ENCODE data around the gene KIF23. TPM values are rescaled to one million over a fixed set of nuclear protein-coding genes. Genes with fewer than 3 reads are reported as not detected.

KIF23 gene
- total RNA-seq, 1 donor from 2014 or later, result 1.5 TPM

GRCh38 chr15:69456208-69457166, 42.3 kb downstream of the KIF23 start:
- intact Hi-C loops (cut with DNase I), result no loop called here
- ATAC-seq (no peak), DNase-seq (ENCODE audit: missing footprints) (no peak)

- intact Hi-C loops (cut with DNase I), result no loop called here
- DNase-seq (ENCODE audit: missing footprints), result no peak
- ATAC-seq, result no peak
Measured at GRCh38 chr15:69457304-69458280, 43.4 kb downstream of the KIF23 start.

DNA sequence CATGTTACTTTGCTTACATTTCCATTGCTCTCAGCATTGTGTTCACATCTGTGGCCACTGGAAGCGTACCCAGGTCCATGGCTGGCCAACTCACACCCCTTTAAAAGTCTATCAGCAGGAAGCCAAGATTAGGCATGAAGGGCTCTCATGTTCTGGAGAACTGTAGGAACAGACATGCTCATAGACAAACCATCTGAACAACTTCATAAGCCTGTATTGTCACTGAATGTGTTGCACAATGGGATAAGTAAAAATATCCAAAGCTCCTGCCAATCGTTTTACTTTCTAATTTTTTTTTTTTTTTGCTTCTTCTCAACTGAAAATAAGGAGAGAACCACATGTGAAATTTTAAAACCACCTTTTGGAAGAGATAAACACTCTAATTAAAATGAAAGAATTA, 44.9 kb downstream of the KIF23 start:
- ATAC-seq (no peak), DNase-seq (ENCODE audit: missing footprints) (no peak)
- intact Hi-C loops (cut with DNase I), result no loop called here

- intact Hi-C loops (cut with DNase I), result no loop called here
Measured at GRCh38 chr15:69460481-69460880, 46.3 kb downstream of the KIF23 start.

DNA sequence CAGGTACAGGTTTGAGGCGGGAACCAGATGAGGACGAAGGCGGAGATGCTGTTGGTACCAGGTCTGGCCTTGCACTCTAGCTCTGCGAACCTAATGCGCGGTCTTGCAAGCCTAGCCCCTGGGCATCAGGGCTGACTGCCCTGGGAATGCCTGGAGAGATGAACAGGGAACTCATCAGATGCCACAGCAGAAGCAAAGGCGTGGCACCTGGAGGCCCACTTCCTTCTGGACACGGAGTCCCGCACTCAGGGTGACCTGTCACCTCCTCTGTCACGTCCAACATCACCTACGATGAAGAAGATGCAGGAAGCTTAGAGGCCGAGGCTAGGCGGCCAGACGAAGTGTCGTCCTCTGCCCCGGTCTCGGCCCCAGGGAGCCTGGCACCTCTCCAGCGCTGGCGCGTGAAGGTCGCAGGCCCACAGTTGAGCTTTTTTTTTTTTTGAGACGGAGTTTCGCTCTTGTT, 47.9 kb downstream of the KIF23 start:
- no peak for DNase-seq (ENCODE audit: missing footprints)
- peak; percentile 17 for ATAC-seq
- intact Hi-C loops (cut with DNase I), result no loop called here

More at GRCh38 chr15:69460481-69460880, 46.3 kb downstream of the KIF23 start:
- DNase-seq (ENCODE audit: missing footprints), result no peak
- no peak for ATAC-seq

DNA sequence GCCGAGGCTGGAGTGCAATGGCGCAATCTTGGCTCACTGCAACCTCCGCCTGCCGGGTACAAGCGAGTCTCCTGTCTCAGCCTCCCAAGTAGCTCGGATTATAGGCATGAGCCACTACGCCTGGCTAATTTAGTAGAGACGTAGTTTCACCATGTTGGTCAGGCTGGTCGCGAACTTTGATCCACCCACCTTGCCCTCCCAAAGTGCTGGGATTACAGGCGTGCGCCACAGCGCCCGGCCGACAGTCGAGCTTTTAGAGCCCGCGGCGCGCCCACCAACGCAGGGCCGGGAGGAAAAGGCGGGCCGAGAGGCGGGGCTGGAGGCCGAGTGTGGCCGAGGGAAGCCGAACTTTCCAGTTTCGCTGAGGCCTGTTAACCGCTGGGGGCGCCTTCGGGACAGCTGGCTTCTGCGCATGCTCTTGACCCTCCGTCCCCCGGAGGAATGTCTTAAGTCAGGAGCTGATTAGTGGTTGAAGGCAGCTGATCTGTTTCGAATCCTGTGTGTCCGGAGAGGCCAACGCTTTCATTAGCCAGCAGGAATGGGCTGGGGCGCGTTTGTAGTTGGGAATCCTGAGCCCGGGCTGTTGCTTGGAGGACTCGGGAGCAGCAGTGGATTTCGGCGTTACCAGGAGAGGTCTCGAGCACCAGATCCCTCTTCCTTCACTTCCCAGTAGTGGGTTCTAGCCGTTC, 48.5 kb downstream of the KIF23 start:
- DNase-seq (ENCODE audit: missing footprints) (peak; percentile 97), ATAC-seq (peak; percentile 97)
- intact Hi-C loops (cut with DNase I), result no loop called here

GRCh38 chr15:69463182-69463756, 49.1 kb downstream of the KIF23 start:
- ATAC-seq, result no peak
- DNase-seq (ENCODE audit: missing footprints), result no peak
- intact Hi-C loops (cut with DNase I), result no loop called here

GRCh38 chr15:69465253-69465652, 51.1 kb downstream of the KIF23 start:
- ATAC-seq, result no peak
- DNase-seq (ENCODE audit: missing footprints), result no peak
- intact Hi-C loops (cut with DNase I), result no loop called here

GRCh38 chr15:69466733-69467132, 52.6 kb downstream of the KIF23 start:
- ATAC-seq, result no peak
- intact Hi-C loops (cut with DNase I), result no loop called here
- DNase-seq (ENCODE audit: missing footprints), result no peak

DNA sequence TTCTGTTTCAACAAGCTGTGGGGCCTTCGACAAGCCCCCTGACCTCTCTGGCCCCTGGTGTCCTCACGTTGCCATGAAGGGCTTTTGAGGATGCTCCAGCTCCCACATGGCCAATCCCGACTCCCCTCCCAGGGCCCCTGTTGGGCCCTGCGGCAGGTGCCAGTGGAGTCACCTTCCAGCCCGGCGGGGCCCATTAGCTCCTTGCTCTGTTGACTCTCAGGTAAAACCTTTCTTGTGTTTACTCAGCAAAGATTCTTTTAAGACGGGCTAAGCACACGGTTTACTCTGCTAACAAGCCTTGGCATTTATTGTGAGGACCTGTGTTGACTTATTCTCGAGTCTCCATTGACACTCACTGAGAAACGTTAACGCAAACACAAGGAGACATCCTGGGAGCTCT, 53.5 kb downstream of the KIF23 start:
- intact Hi-C loops (cut with DNase I), result no loop called here
- ATAC-seq (no peak), DNase-seq (ENCODE audit: missing footprints) (no peak)

DNA sequence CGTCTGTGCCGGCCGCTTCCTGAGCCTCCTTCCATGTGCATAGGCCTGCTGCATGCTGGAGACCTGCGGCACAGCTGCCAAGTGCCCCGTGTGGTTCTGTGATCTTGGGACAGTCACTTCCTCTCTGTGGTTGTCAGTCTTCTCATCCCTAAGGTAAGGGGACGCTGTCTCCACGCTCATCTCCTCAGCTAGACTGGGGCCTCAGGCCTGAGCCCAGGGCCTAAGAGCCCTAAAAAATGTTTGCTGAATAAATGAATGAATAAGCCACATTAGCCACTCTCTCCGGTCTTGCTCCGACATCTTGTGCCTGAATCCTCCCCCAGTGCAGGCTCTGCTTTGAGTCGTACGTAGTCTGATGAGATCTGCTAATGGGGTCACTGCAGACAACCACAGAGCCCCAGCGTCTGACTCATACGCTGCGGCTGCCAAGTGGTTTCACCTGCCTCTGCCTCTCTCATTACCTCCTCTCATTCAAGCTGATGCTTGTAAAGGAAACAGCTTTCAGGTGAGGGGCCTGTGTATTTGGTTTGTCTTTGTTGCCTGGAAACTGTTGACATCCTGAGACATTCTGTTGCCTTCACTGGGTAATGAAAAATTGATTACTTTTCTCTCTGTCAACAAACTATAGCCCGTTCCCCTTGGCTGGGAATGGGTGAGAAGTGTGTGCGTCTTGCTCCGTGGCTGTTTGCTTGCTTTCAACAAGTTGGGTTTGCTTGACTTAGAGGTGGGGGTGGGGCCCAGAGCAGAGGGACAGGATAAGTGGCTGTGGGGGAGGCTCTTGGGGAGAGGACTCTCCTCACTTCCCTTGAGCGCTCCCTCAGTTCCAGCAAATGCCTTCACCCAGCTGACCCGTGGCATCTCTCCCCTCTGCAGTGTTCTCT, 54.3 kb downstream of the KIF23 start:
- ATAC-seq, result no peak
- no peak for DNase-seq (ENCODE audit: missing footprints)
- intact Hi-C loops (cut with DNase I), result no loop called here

DNA sequence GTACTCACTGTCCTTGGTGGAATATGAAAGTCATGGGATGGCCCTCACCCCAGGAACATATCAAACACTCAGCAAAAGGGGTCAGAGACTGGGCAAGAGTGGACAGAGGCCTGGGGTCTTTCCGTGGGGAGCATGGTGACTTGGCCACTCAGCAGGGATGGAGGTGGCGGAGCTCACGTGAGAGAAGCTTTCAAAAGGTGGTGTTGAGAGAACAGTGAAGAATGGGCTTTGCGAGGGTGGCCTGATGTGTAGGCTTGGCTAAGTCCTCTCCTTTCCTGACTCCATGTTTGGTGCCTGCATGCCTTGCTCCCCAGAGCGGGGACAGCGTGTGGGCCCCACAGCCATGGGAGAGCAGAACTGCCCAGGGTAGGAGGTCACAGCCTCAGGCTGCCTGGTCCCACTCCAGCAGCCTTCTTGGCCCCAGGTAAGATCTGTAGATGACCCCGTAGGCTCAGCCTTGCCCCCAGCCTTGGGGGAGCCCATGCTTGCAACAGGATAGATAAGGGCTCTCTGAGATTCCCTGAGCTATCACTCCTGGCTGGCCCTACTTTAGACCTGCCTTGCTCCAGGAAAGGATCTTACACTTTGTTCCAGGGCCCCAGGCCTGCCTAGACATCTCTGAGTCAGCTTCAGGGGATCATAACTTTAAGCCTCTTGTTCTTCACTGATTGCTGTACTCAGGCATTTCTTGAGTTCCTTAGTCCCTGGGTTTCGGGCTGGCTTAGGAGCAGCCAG, 55.5 kb downstream of the KIF23 start:
- no peak for ATAC-seq
- intact Hi-C loops (cut with DNase I), result loop anchor here (10.0 kb wide), 3 partner anchors 95 to 895 kb away; partner anchors contain the start of gene TLE3

GRCh38 chr15:69472046-69472445, 57.9 kb downstream of the KIF23 start:
- intact Hi-C loops (cut with DNase I), result loop anchor here (10.0 kb wide), 3 partner anchors 93 to 893 kb away; partner anchors contain the start of gene TLE3
- ATAC-seq, result no peak
- no peak for DNase-seq (ENCODE audit: missing footprints)

More for the DNA sequence above, 55.5 kb downstream of the KIF23 start:
- no peak for DNase-seq (ENCODE audit: missing footprints)

DNA sequence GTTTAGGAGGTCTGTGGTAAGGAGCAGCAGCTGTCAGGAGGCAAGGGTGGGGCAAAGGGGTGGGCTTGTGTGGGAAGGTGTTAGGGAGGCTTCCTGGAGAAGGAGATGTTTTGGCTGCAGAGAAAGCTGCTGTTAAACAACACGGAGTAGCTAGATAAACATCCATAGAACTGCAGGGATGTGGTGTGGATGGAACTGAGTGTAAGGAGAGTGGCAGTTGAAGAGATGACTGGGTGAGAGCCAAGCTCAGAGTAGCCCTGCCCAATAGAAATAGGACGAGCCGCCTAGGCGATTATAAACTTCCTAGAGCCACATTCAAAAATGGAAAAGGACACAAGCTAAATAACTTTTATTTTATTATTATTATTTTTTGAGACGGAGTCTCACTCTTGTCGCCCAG, 58.4 kb downstream of the KIF23 start:
- ATAC-seq (no peak), DNase-seq (ENCODE audit: missing footprints) (no peak)
- intact Hi-C loops (cut with DNase I), result loop anchor here (10.0 kb wide), 3 partner anchors 92 to 892 kb away; partner anchors contain the start of gene TLE3

DNA sequence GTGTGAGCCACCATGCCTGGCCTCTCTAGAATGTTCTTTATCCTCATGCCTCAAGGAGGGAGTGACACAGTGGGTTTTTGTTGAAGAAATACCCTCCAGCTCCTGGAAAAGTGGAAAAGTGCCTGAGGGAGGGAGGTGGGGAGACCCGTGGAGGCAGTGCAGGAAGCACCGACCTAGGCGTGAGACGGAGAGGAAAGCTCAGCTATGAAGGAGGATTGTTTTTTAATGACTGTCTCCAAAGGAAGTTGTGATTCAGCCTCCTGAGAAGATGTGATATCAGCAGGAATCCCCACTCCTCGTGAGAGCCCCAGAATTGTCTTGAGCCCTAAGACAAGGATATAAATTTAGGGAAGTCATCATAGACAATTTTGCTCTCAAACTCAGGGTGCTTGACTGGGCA, 60.1 kb downstream of the KIF23 start:
- no peak for ATAC-seq
- intact Hi-C loops (cut with DNase I), result loop anchor here (10.0 kb wide), 3 partner anchors 91 to 891 kb away; partner anchors contain the start of gene TLE3

DNA sequence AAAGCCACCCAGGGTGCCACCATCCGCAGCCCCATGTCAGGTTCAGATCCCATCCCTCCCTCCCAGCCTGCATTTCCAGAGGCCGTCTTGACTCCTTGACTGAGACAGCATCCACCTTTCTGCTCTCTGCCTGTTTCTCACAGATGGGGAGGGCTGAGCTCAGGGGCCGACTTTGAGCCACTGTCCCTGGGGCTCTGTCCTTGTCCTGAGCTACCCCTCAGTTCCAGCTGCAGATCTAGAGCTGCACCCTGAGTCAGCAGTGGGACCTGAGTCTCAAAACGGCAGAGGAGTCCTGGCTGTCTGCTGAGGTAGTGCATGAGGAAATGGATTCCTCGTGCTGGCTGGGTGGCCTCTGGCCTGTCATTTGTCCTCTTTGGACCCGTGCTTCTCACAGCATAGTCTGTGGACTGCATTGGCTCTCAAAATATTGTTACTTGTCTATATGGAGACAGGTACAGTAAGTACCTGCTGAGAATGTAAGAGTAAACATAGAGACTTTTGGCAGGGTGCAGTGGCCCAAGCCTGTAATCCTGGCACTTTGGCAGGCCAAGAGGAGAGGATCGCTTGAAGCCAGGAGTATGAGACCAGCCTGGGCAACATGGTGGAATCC, 60.8 kb downstream of the KIF23 start:
- intact Hi-C loops (cut with DNase I), result loop anchor here (5.0 to 10.0 kb wide), 5 partner anchors 90 to 992 kb away; partner anchors contain the start of gene TLE3
- no peak for DNase-seq (ENCODE audit: missing footprints)
- no peak for ATAC-seq

More for the DNA sequence above, 60.1 kb downstream of the KIF23 start:
- DNase-seq (ENCODE audit: missing footprints), result no peak
